HCT116 (cell line): ENCODE measurements around the gene CCDC121. TPM values are rescaled to one million over a fixed set of nuclear protein-coding genes. Genes with fewer than 3 reads are reported as not detected.

Source experiments
- ATAC-seq: fragments of 200-7000 bp; cut with Tn5 transposase; 2 replicates; pipeline ENCODE4 v1.9.1; 2020; ENCODE audit warnings: mild to moderate bottlenecking, moderate library complexity
- BruUV-seq: library from RNA; stranded (reverse); fragments of 400-500 nt; replicated peaks from 2 replicates; lab custom pipeline; 2021; lab: Mats Ljungman, UMichigan
- CTCF ChIA-PET: fragments of 300-600 bp; sonication (Branson Sonifier 250); formaldehyde crosslinking; loops from one replicate; lab custom pipeline; 2021; ENCODE audit warnings: antibody characterized with exemption; lab: Charles Lee
- POLR2A ChIA-PET: fragments of 300-600, 350-600 bp; sonication (Branson Sonifier 250); formaldehyde crosslinking; loops from one replicate; lab custom pipeline; 2021; ENCODE audit warnings: antibody characterized with exemption; lab: Charles Lee
- RAD21 ChIA-PET, 2 experiments: fragments of 300-600 bp; sonication (Branson Sonifier 250); formaldehyde crosslinking; loops; one replicate each; lab custom pipeline; 2023; ENCODE audit warnings: low total read pairs in 2 of 2; ENCODE audit not compliant: uncharacterized antibody in 2 of 2, unreplicated experiment in 2 of 2, low non-redundant PET in 1 of 2; lab: Charles Lee
- DNase-seq: peaks from one replicate; pipeline ENCODE4 v3.0.0-alpha.2; 2010; ENCODE audit warnings: low read depth, low spot score
- H2AFZ ChIP-seq: fragments of 200-600 bp; shearing (Covaris generic), sonication (generic); 2 replicates; pipeline ENCODE4 v1.6.1; 2017; ENCODE audit warnings: low read depth, mixed run types, mixed read lengths, antibody characterized with exemption, low read length; ENCODE audit not compliant: poor library complexity, severe bottlenecking
- H3K27ac ChIP-seq: 2 replicates; pipeline ENCODE4 v1.5.1; 2012; ENCODE audit warnings: low read depth, low read length
- H3K27me3 ChIP-seq: fragments of 200-600 bp; sonication (generic); 2 replicates; pipeline ENCODE4 v1.6.1; 2016; ENCODE audit warnings: mixed run types, low read length, mixed read lengths; ENCODE audit not compliant: insufficient read depth
- H3K36me3 ChIP-seq, 2 experiments: fragments of 200-500 bp in 1 of 2; fragments of 200-600 bp in 1 of 2; sonication (Bioruptor generic) in 1 of 2; sonication (generic) in 1 of 2; 2 replicates each; pipeline versions ENCODE4 v1.5.1 to v1.6.1; 2014 to 2016; ENCODE audit warnings: low read length in 2 of 2, inconsistent platforms in 1 of 2, mixed read lengths in 1 of 2, mixed run types in 1 of 2; ENCODE audit not compliant: insufficient read depth in 2 of 2, control insufficient read depth in 1 of 2
- H3K4me1 ChIP-seq, 2 experiments: fragments of 200-600 bp in 1 of 2; sonication (generic) in 1 of 2; 2 replicates each; pipeline versions ENCODE4 v1.5.1 to v1.6.1; 2012 to 2017; ENCODE audit warnings: low read length in 2 of 2, inconsistent platforms in 1 of 2, mild to moderate bottlenecking in 1 of 2, mixed read lengths in 1 of 2, mixed run types in 1 of 2, moderate library complexity in 1 of 2; ENCODE audit not compliant: insufficient read depth in 2 of 2, control insufficient read depth in 1 of 2
- H3K4me2 ChIP-seq: fragments of 200-600 bp; sonication (generic); 2 replicates; pipeline ENCODE4 v1.6.1; 2017; ENCODE audit warnings: mixed run types, low read length, mixed read lengths
- H3K4me3 ChIP-seq, 2 experiments: fragments of 200-600 bp in 1 of 2; sonication (generic) in 1 of 2; replicated peaks in 1 of 2; 2 replicates each; pipeline ENCODE4 v1.5.1; 2011 to 2016; ENCODE audit warnings: low read length in 2 of 2, control low read depth in 1 of 2, low read depth in 1 of 2, mild to moderate bottlenecking in 1 of 2, mixed read lengths in 1 of 2, mixed run types in 1 of 2
- H3K79me2 ChIP-seq: fragments of 200-600 bp; sonication (generic); 2 replicates; pipeline ENCODE4 v1.6.1; 2017; ENCODE audit warnings: mild to moderate bottlenecking, mixed run types, low read length, moderate library complexity, mixed read lengths; ENCODE audit not compliant: insufficient read depth
- H3K9ac ChIP-seq: fragments of 200-600 bp; sonication (generic); 2 replicates; pipeline ENCODE4 v1.6.1; 2016; ENCODE audit warnings: low read length, mixed read lengths
- H3K9me2 ChIP-seq: fragments of 200-600 bp; sonication (generic), shearing (Covaris generic); 2 replicates; pipeline ENCODE4 v1.6.1; 2017; ENCODE audit warnings: mixed run types, mild to moderate bottlenecking, moderate library complexity; ENCODE audit not compliant: insufficient read depth
- H3K9me3 ChIP-seq, 2 experiments: fragments of 200-500 bp in 1 of 2; fragments of 200-600 bp in 1 of 2; sonication (Bioruptor generic) in 1 of 2; sonication (generic) in 1 of 2; 2 replicates each; pipeline ENCODE4 v1.6.1; 2014 to 2017; ENCODE audit warnings: low read length in 2 of 2, mixed read lengths in 2 of 2, inconsistent platforms in 1 of 2, low read depth in 1 of 2, mild to moderate bottlenecking in 1 of 2, mixed run types in 1 of 2, moderate library complexity in 1 of 2; ENCODE audit not compliant: control insufficient read depth in 1 of 2, insufficient read depth in 1 of 2
- H4K20me1 ChIP-seq: fragments of 200-600 bp; sonication (generic), shearing (Covaris generic); 2 replicates; pipeline ENCODE4 v1.6.1; 2017; ENCODE audit warnings: mixed run types, mild to moderate bottlenecking, moderate library complexity; ENCODE audit not compliant: insufficient read depth
- ATF3 ChIP-seq: IDR thresholded peaks from 2 replicates; pipeline ENCODE4 v1.6.1; 2012
- CBX3 ChIP-seq: IDR thresholded peaks from 2 replicates; pipeline ENCODE4 v1.6.1; 2012; ENCODE audit warnings: low read depth
- CEBPB ChIP-seq: IDR thresholded peaks from 2 replicates; pipeline ENCODE4 v1.6.1; 2012; ENCODE audit warnings: low read depth
- EGR1 ChIP-seq: IDR thresholded peaks from 2 replicates; pipeline ENCODE4 v1.6.1; 2012; ENCODE audit warnings: low read depth
- EZH2 ChIP-seq: fragments of 200-600 bp; sonication (generic); IDR thresholded peaks from 2 replicates; pipeline ENCODE4 v1.6.1; 2017; ENCODE audit warnings: antibody characterized with exemption, mixed run types
- POLR2AphosphoS5 ChIP-seq: IDR thresholded peaks from 2 replicates; pipeline ENCODE4 v1.6.1; 2011; ENCODE audit warnings: mild to moderate bottlenecking, low read depth, low read length, moderate library complexity
- RAD21 ChIP-seq: IDR thresholded peaks from 2 replicates; pipeline ENCODE4 v1.6.1; 2012; ENCODE audit warnings: low read depth, mild to moderate bottlenecking
- REST ChIP-seq: IDR thresholded peaks from 2 replicates; pipeline ENCODE4 v1.6.1; 2012; ENCODE audit warnings: low read depth
- SIN3A ChIP-seq: IDR thresholded peaks from 2 replicates; pipeline ENCODE4 v1.6.1; 2012; ENCODE audit warnings: low read depth
- SRF ChIP-seq: IDR thresholded peaks from 2 replicates; pipeline ENCODE4 v1.6.1; 2012; ENCODE audit warnings: low read depth
- TCF7L2 ChIP-seq: IDR thresholded peaks from 2 replicates; pipeline ENCODE4 v1.7.0; 2011; ENCODE audit warnings: borderline replicate concordance, inconsistent platforms; ENCODE audit not compliant: insufficient read depth, insufficient read length; ENCODE audit errors: extremely low read depth
- YY1 ChIP-seq: IDR thresholded peaks from 2 replicates; pipeline ENCODE4 v1.6.1; 2011; ENCODE audit warnings: low read length, low read depth, moderate library complexity, mild to moderate bottlenecking; ENCODE audit not compliant: insufficient replicate concordance; ENCODE audit errors: extremely low read depth
- ZBTB33 ChIP-seq: IDR thresholded peaks from 2 replicates; pipeline ENCODE4 v1.6.1; 2011; ENCODE audit warnings: mild to moderate bottlenecking, low read length, moderate library complexity; ENCODE audit not compliant: insufficient replicate concordance; ENCODE audit errors: extremely low read depth
- ZFX ChIP-seq: fragments of 450-650 bp; IDR thresholded peaks from 2 replicates; pipeline ENCODE4 v1.6.1; 2017
- intact Hi-C: fragments of 100-400 bp; cut with micrococcal nuclease; formaldehyde crosslinking; loops from 2 replicates; pipeline ENCODE4 v1.10.0; 2022
- total RNA-seq: library from RNA; stranded (reverse); gene quantifications from one replicate; pipeline ENCODE4 v1.2.1, GENCODE V29; 2021; ENCODE audit not compliant: unreplicated experiment

CCDC121 gene
- total RNA-seq, 1 experiment from 2014 or later = 2.1 TPM

GRCh38 chr2:27640722-27641245 lies 12.0 kb upstream of the CCDC121 start:
- POLR2A ChIA-PET = no interaction called here
- TF ChIP-seq RAD21 (no peak), SIN3A (no peak), POLR2AphosphoS5 (no peak), ATF3 (no peak), SRF (no peak), EGR1 (no peak)
- Histone ChIP-seq H3K9me3 (no peaks in the 10 kb centered on the region), H3K79me2 (no peaks in the 10 kb centered on the region; the same call in 1 of the 2 replicates), H3K9ac (no peak overlapping the region), H3K27me3 (no peaks in the 10 kb centered on the region), H3K36me3 (peaks cover 32 to 38% of the 10 kb centered on the region in 2 experiments; a peak in 3 of 4 replicates), H4K20me1 (no peaks in the 10 kb centered on the region), H3K27ac (no peak overlapping the region), H3K4me1 (no peaks in the 10 kb centered on the region), H3K4me3 (no peak overlapping the region), H3K9me2 (no peaks in the 10 kb centered on the region), H3K4me2 (no peak overlapping the region), H2AFZ (no peak overlapping the region)
- ATAC-seq (no peak), DNase-seq (no peak)
- intact Hi-C loops = no loop called here
- RAD21 ChIA-PET = no interaction called here
- CTCF ChIA-PET = no interaction called here
- no TSS peak for BruUV-seq

- H3K4me1 ChIP-seq = no peaks in the 10 kb centered on the region
- H3K4me2 ChIP-seq = no peak overlapping the region
- H3K9ac ChIP-seq = no peak overlapping the region
- no peaks in the 10 kb centered on the region for H3K9me3 ChIP-seq
- H3K9me2 ChIP-seq = no peaks in the 10 kb centered on the region
- no peak overlapping the region for H3K27ac ChIP-seq
- H2AFZ ChIP-seq = no peak overlapping the region
- BruUV-seq = no TSS peak
- ChIA-PET POLR2A (no interaction called here), RAD21 (no interaction called here), CTCF (no interaction called here)
- no peaks in the 10 kb centered on the region for H3K27me3 ChIP-seq
- peaks cover 46 to 53% of the 10 kb centered on the region in 2 experiments; a peak in 3 of 4 replicates for H3K36me3 ChIP-seq
- no peak overlapping the region for H3K4me3 ChIP-seq
- H4K20me1 ChIP-seq = no peaks in the 10 kb centered on the region
- H3K79me2 ChIP-seq = no peaks in the 10 kb centered on the region; the same call in none of the 2 replicates
- no peak for DNase-seq
- ATAC-seq = no peak
- intact Hi-C loops = no loop called here
- TF ChIP-seq TCF7L2 = no peak
- no peak for TF ChIP-seq ZBTB33
- TF ChIP-seq SIN3A = no peak
- no peak for TF ChIP-seq SRF
- TF ChIP-seq REST = no peak
- TF ChIP-seq CBX3 = no peak
- no peak for TF ChIP-seq EGR1
- no peak for TF ChIP-seq CEBPB
- TF ChIP-seq ATF3 = no peak
- no peak for TF ChIP-seq YY1
- TF ChIP-seq RAD21 = no peak
- TF ChIP-seq EZH2 = no peak
- TF ChIP-seq ZFX = no peak
These were observed 9.9 kb upstream of the CCDC121 start for GRCh38 chr2:27638709-27639108.
